Measurements from ENCODE around the gene GRWD1.

- TF ChIP-seq CTCF (IDR thresholded peaks at IDR 0.05; ENCODE audit: poor library complexity), result no peak
- TF ChIP-seq EZH2phosphoT487 (IDR thresholded peaks at IDR 0.05; ENCODE audit: low read depth, severe bottlenecking, unreplicated experiment), result no peak
These were observed 32.0 kb downstream of the GRWD1 start for GRCh38 chr19:48477698-48478338.
